Measurements from ENCODE around the gene ADH1A.

GRCh38 chr4:99330648-99331047 is 39.9 kb upstream of the ADH1A start:
- TF ChIP-seq PBX3 (IDR thresholded peaks at IDR 0.05) (no peak), RAD21 (IDR thresholded peaks at IDR 0.05; ENCODE audit: low read length) (no peak), RCOR1 (IDR thresholded peaks at IDR 0.05; ENCODE audit: low read length) (no peak), CTCF (IDR thresholded peaks at IDR 0.05) (no peak)
